GM12878 (cell line): Measurements from ENCODE around the gene NAV2. TPM values are rescaled to one million over a fixed set of nuclear protein-coding genes. Genes with fewer than 3 reads are reported as not detected.
A peak's percentile ranks its signal among the peaks of the same experiment; 100 is the strongest.

Experiments used
- ATAC-seq: fragments of 200-7000 bp; cut with Tn5 transposase; 3 replicates; pipeline ENCODE4 v1.9.1; 2020; ENCODE audit warnings: mild to moderate bottlenecking, moderate library complexity
- BruUV-seq: library from RNA; stranded (reverse); fragments of 400-500 nt; replicated peaks from 2 replicates; lab custom pipeline; 2021; lab: Mats Ljungman, UMichigan
- CTCF ChIA-PET: fragments of 300-600 bp; sonication (Branson Sonifier 250); formaldehyde crosslinking; extraction: SDS; loops from one replicate; lab custom pipeline; 2021; ENCODE audit warnings: inconsistent platforms; lab: Yijun Ruan, JAX
- POLR2A ChIA-PET: fragments of 350-600 bp; formaldehyde crosslinking; extraction: SDS; loops from one replicate; lab custom pipeline; 2021; ENCODE audit warnings: inconsistent platforms; lab: Charles Lee
- RAD21 ChIA-PET: fragments of 300-600 bp; sonication (Branson Sonifier 250); formaldehyde crosslinking; loops from one replicate; lab custom pipeline; 2023; ENCODE audit warnings: antibody characterized with exemption; ENCODE audit not compliant: unreplicated experiment; lab: Charles Lee
- SMC1A ChIA-PET: fragments of 300-600 bp; sonication (Branson Sonifier 250); formaldehyde crosslinking; loops from one replicate; lab custom pipeline; 2023; ENCODE audit not compliant: unreplicated experiment, uncharacterized antibody; lab: Charles Lee
- DNase-seq: peaks from one replicate; pipeline ENCODE4 v3.0.0-alpha.2; 2011; ENCODE audit warnings: low read depth, low spot score
- FAIRE-seq: peaks from 3 replicates; lab custom pipeline; 2011; peaks lifted over from hg19 to GRCh38; lab: Jason Lieb, UNC
- H2AFZ ChIP-seq: 2 replicates; pipeline ENCODE4 v1.6.0; 2011; ENCODE audit warnings: low read depth, low read length, control low read depth; ENCODE audit not compliant: control insufficient read depth
- H3K27ac ChIP-seq: 2 replicates; pipeline ENCODE4 v1.5.1; 2011; ENCODE audit warnings: control low read depth; ENCODE audit not compliant: control insufficient read depth, insufficient read depth
- H3K27me3 ChIP-seq, 2 experiments: replicated peaks in 1 of 2; 2 replicates each; pipeline versions ENCODE4 v1.6.0 to v1.6.1; 2011; ENCODE audit warnings: low read length in 1 of 2; ENCODE audit not compliant: control insufficient read depth in 2 of 2, insufficient read depth in 2 of 2
- H3K36me3 ChIP-seq, 2 experiments: 2 replicates each; pipeline ENCODE4 v1.5.1; 2011; ENCODE audit warnings: low read length in 1 of 2; ENCODE audit not compliant: control insufficient read depth in 2 of 2, insufficient read depth in 2 of 2
- H3K4me1 ChIP-seq: 2 replicates; pipeline ENCODE4 v1.6.1; 2011; ENCODE audit warnings: mild to moderate bottlenecking, low read length, moderate library complexity, mixed read lengths; ENCODE audit not compliant: control insufficient read depth, insufficient read depth
- H3K4me2 ChIP-seq: 2 replicates; pipeline ENCODE4 v1.6.0; 2011; ENCODE audit warnings: control low read depth; ENCODE audit not compliant: control insufficient read depth, insufficient read depth
- H3K4me3 ChIP-seq: fragments of 200-600 bp; sonication (generic); 2 replicates; pipeline ENCODE4 v1.5.1; 2016
- H3K79me2 ChIP-seq: 2 replicates; pipeline ENCODE4 v1.6.0; 2011; ENCODE audit warnings: low read length; ENCODE audit not compliant: control insufficient read depth, insufficient read depth
- H3K9ac ChIP-seq: 2 replicates; pipeline ENCODE4 v1.8.0; 2011; ENCODE audit warnings: low read length, control low read depth, mixed read lengths; ENCODE audit not compliant: control insufficient read depth, insufficient read depth
- H3K9me3 ChIP-seq: replicated peaks from 3 replicates; pipeline ENCODE4 v1.5.1; 2011; ENCODE audit warnings: mild to moderate bottlenecking, low read length; ENCODE audit not compliant: control insufficient read depth, insufficient read depth
- H4K20me1 ChIP-seq: 2 replicates; pipeline ENCODE4 v1.6.0; 2011; ENCODE audit not compliant: control insufficient read depth, insufficient read depth
- BMI1 ChIP-seq: fragments of 450-650 bp; IDR thresholded peaks from 2 replicates; pipeline ENCODE4 v1.6.1; 2016; ENCODE audit warnings: mild to moderate bottlenecking, moderate library complexity, borderline replicate concordance
- E2F4 ChIP-seq: IDR thresholded peaks from 2 replicates; pipeline ENCODE4 v1.6.1; 2012; ENCODE audit warnings: low read depth, low read length, improper control_type of control experiment
- ETV6 ChIP-seq, 2 experiments: fragments of 450-650 bp in 1 of 2; IDR thresholded peaks in 1 of 2; conservative IDR thresholded peaks in 1 of 2; 2 replicates each; pipeline ENCODE4 v1.6.1; 2014; ENCODE audit warnings: antibody characterized with exemption in 1 of 2, borderline replicate concordance in 1 of 2, low read depth in 1 of 2, mild to moderate bottlenecking in 1 of 2, moderate library complexity in 1 of 2
- IKZF2 ChIP-seq, 2 experiments: fragments of 450-650 bp; IDR thresholded peaks; 2 replicates each; pipeline ENCODE4 v1.6.1; 2017; ENCODE audit warnings: mild to moderate bottlenecking in 2 of 2, moderate library complexity in 2 of 2
- MEF2B ChIP-seq: fragments of 450-650 bp; IDR thresholded peaks from 2 replicates; pipeline ENCODE4 v1.6.1; 2018; ENCODE audit warnings: mild to moderate bottlenecking, moderate library complexity; ENCODE audit not compliant: partially characterized antibody, poor library complexity, severe bottlenecking
- NFYB ChIP-seq: IDR thresholded peaks from 2 replicates; pipeline ENCODE4 v1.6.1; 2011; ENCODE audit warnings: low read depth, mild to moderate bottlenecking, low read length, improper control_type of control experiment, moderate library complexity; ENCODE audit not compliant: insufficient read depth
- NR2C1 ChIP-seq: fragments of 450-650 bp; IDR thresholded peaks from 2 replicates; pipeline ENCODE4 v1.6.1; 2017; ENCODE audit warnings: antibody characterized with exemption, mild to moderate bottlenecking, moderate library complexity
- PKNOX1 ChIP-seq: fragments of 450-650 bp; IDR thresholded peaks from 2 replicates; pipeline ENCODE4 v1.6.1; 2016; ENCODE audit warnings: mild to moderate bottlenecking
- RB1 ChIP-seq: fragments of 450-650 bp; formaldehyde crosslinking; IDR thresholded peaks from 2 replicates; pipeline ENCODE4 v1.6.1; 2017; ENCODE audit warnings: mild to moderate bottlenecking, borderline replicate concordance
- RBBP5 ChIP-seq: fragments of 200-600 bp; sonication (generic); conservative IDR thresholded peaks from 2 replicates; pipeline ENCODE4 v1.6.1; 2016
- ZBTB33 ChIP-seq: fragments of 450-650 bp; IDR thresholded peaks from 2 replicates; pipeline ENCODE4 v1.6.1; 2017; ENCODE audit warnings: mild to moderate bottlenecking
- WGBS: methylation state at CpG from one replicate; pipeline ENCODE4 v1.1.6; 2016; ENCODE audit warnings: low lambda C conversion rate; ENCODE audit not compliant: insufficient replicate concordance, insufficient coverage; ENCODE audit errors: missing lambda C conversion rate; 5-methylcytosine and 5-hydroxymethylcytosine counted together
- in situ Hi-C: fragments of 300-500 bp; cut with MboI; formaldehyde crosslinking; loops from 9 replicates; pipeline ENCODE4 v1.14.3; 2018; ENCODE audit warnings: mixed read lengths
- intact Hi-C: fragments of 100-400 bp; cut with micrococcal nuclease; formaldehyde crosslinking; loops from one replicate; pipeline ENCODE4 v1.14.2; 2022; ENCODE audit not compliant: unreplicated experiment
- polyA plus RNA-seq, 11 experiments: library from polyadenylated mRNA; depleted of rRNA in 4 of 11; unstranded in 6 of 11; stranded (reverse) in 5 of 11; fragments of >200 nt; fragmentation: Nextera tagmentation in 4 of 11; fragmentation: Illumina TruSeq in 1 of 11; extraction: Ambion mirVana in 4 of 11; extraction: Trizol in 1 of 11; gene quantifications; 1 replicate in 1 of 11; 2 replicates in 10 of 11; pipeline versions ENCODE4 v1.2.1 to v1.2.3, GENCODE V29; 2011 to 2016; ENCODE audit warnings: inconsistent platforms in 2 of 11, missing spikeins in 2 of 11, low read depth in 1 of 11
- total RNA-seq, 4 experiments: library from RNA; depleted of rRNA in 3 of 4; stranded (reverse); fragments of >200 nt in 3 of 4; fragmentation: Illumina TruSeq in 1 of 4; extraction: Trizol in 1 of 4; gene quantifications; 2 replicates each; pipeline versions ENCODE4 v1.2.1 to v1.2.3, GENCODE V29; 2013 to 2021

Gene NAV2
- total and polyA plus RNA-seq, 10 of the 15 experiments (the other 5 are each of a cell fraction or from before 2014, with no cell fraction given), result 0.35 to 6.1 (median 1.1) TPM

GRCh38 chr11:19819148-19819547, 106.5 kb downstream of the NAV2 start:
- Histone ChIP-seq H3K9ac (no peak overlapping the region), H3K27me3 (no peaks in the 10 kb centered on the region), H3K9me3 (no peaks in the 10 kb centered on the region), H3K27ac (no peak overlapping the region), H2AFZ (no peak overlapping the region), H3K4me3 (no peak overlapping the region), H3K4me2 (no peak overlapping the region), H4K20me1 (no peaks in the 10 kb centered on the region; the same call in 1 of the 2 replicates), H3K4me1 (no peaks in the 10 kb centered on the region; the same call in 1 of the 2 replicates), H3K79me2 (no peaks in the 10 kb centered on the region), H3K36me3 (no peaks in the 10 kb centered on the region)
- in situ Hi-C loops, result no loop called here
- SMC1A ChIA-PET, result interaction anchor here (1.1 kb wide), 1 partner anchor 84 kb away, joined by 3 read pairs; no protein-coding TSS in a partner anchor
- intact Hi-C loops, result no loop called here
- no peak for TF ChIP-seq IKZF2 (IDR thresholded peaks at IDR 0.05)
- TF ChIP-seq MEF2B, result peak; percentile 50
- ATAC-seq, result no peak
- CTCF ChIA-PET, result interaction anchor here (0.8 to 1.1 kb wide), 3 partner anchors 9 to 84 kb away, joined by 3 to 6 read pairs (median 3); no protein-coding TSS in a partner anchor
- FAIRE-seq, result no peak
- 36% methylated on average over 2 of the region's 2 CpGs for WGBS
- DNase-seq, result no peak
- no TSS peak for BruUV-seq
- RAD21 ChIA-PET, result interaction anchor here (1.6 kb wide), 2 partner anchors 10 to 47 kb away, joined by 3 to 9 read pairs; no protein-coding TSS in a partner anchor
- POLR2A ChIA-PET, result no interaction called here

GRCh38 chr11:19820100-19820499, 107.5 kb downstream of the NAV2 start:
- intact Hi-C loops, result no loop called here
- BruUV-seq, result no TSS peak
- TF ChIP-seq RBBP5, result no peak
- TF ChIP-seq NFYB, result no peak
- no peak for TF ChIP-seq RB1
- TF ChIP-seq E2F4, result no peak
- TF ChIP-seq PKNOX1, result no peak
- no peak for TF ChIP-seq NR2C1
- no peak for TF ChIP-seq BMI1
- TF ChIP-seq ETV6 (conservative IDR thresholded peaks at IDR 0.05 in 1 of 2, IDR thresholded peaks at IDR 0.05 in 1 of 2; ENCODE audit: borderline replicate concordance in 1 of 2, low read depth in 1 of 2), result no peak
- TF ChIP-seq ZBTB33, result no peak
- TF ChIP-seq, all 136 proteins: peak for 0
- Histone ChIP-seq H3K27me3 (no peaks in the 10 kb centered on the region), H3K9me3 (no peaks in the 10 kb centered on the region), H3K4me3 (no peak overlapping the region), H3K79me2 (no peaks in the 10 kb centered on the region), H3K27ac (no peak overlapping the region), H3K9ac (no peak overlapping the region), H4K20me1 (no peaks in the 10 kb centered on the region; the same call in 1 of the 2 replicates), H3K4me1 (no peaks in the 10 kb centered on the region; the same call in 1 of the 2 replicates), H3K36me3 (no peaks in the 10 kb centered on the region), H2AFZ (no peak overlapping the region), H3K4me2 (no peak overlapping the region)
- CTCF ChIA-PET, result no interaction called here
- WGBS, result 25% methylated on average over 1 of the region's 1 CpG
- RAD21 ChIA-PET, result interaction anchor here (0.9 to 1.6 kb wide), 2 partner anchors 9 to 48 kb away, joined by 3 to 4 read pairs; no protein-coding TSS in a partner anchor
- DNase-seq (no peak), FAIRE-seq (no peak), ATAC-seq (no peak)
- POLR2A ChIA-PET, result interaction anchor here (0.9 kb wide), 1 partner anchor 29 kb away, joined by 3 read pairs; no protein-coding TSS in a partner anchor
- SMC1A ChIA-PET, result interaction anchor here (1.0 to 2.0 kb wide), 4 partner anchors 9 to 41 kb away, joined by 3 to 5 read pairs (median 4); no protein-coding TSS in a partner anchor
- in situ Hi-C loops, result no loop called here
